Spleen (tissue), 13 donors: ENCODE data around the gene KIR2DL1. TPM values are rescaled to one million over a fixed set of nuclear protein-coding genes. Genes with fewer than 3 reads are reported as not detected.
"Not testable (repeated sequence)": the region's sequence is repeated elsewhere in the genome, so short reads cannot be mapped to it uniquely, and the experiment has no call there.

Experiments
- DNase-seq: peaks from one replicate; pipeline ENCODE4 v3.0.0-alpha.2; 2020
- H3K27ac ChIP-seq, 8 donors: fragments of 200-600 bp; sonication (generic) in 7 of 8; 1 replicate in 4 of 8; 2 replicates in 4 of 8; pipeline versions ENCODE4 v1.5.0 to v1.8.0; 2016 to 2021; ENCODE audit warnings: inconsistent platforms in 4 of 8, mild to moderate bottlenecking in 4 of 8, moderate library complexity in 1 of 8
- H3K27me3 ChIP-seq, 7 donors: fragments of 200-600 bp; sonication (generic) in 6 of 7; replicated peaks in 1 of 7; 1 replicate in 4 of 7; 2 replicates in 3 of 7; pipeline versions ENCODE4 v1.5.0 to v1.8.0; 2016 to 2021; ENCODE audit warnings: inconsistent platforms in 3 of 7, mild to moderate bottlenecking in 1 of 7
- H3K36me3 ChIP-seq, 6 donors: fragments of 200-600 bp; sonication (generic) in 5 of 6; 1 replicate in 4 of 6; 2 replicates in 2 of 6; pipeline versions ENCODE4 v1.5.0 to v1.8.0; 2016 to 2021; ENCODE audit warnings: inconsistent platforms in 2 of 6
- H3K4me1 ChIP-seq, 6 donors: fragments of 200-600 bp; sonication (generic) in 5 of 6; 1 replicate in 3 of 6; 2 replicates in 3 of 6; pipeline versions ENCODE4 v1.5.0 to v1.8.0; 2016 to 2021; ENCODE audit warnings: inconsistent platforms in 3 of 6
- H3K4me3 ChIP-seq, 8 donors: fragments of 200-600 bp; sonication (generic) in 7 of 8; 1 replicate in 4 of 8; 2 replicates in 4 of 8; pipeline versions ENCODE4 v1.5.0 to v1.8.0; 2016 to 2021; ENCODE audit warnings: inconsistent platforms in 4 of 8, mild to moderate bottlenecking in 4 of 8, moderate library complexity in 2 of 8
- H3K9me3 ChIP-seq, 8 donors: fragments of 200-600 bp; sonication (generic) in 7 of 8; 1 replicate in 4 of 8; 2 replicates in 4 of 8; pipeline versions ENCODE4 v1.5.0 to v1.8.0; 2016 to 2021; ENCODE audit warnings: inconsistent platforms in 4 of 8
- POLR2A ChIP-seq, 3 donors: fragments of 450-650 bp; IDR thresholded peaks; one replicate each; pipeline ENCODE4 v1.5.1; 2017; ENCODE audit warnings: antibody characterized with exemption in 3 of 3, mild to moderate bottlenecking in 1 of 3
- POLR2AphosphoS5 ChIP-seq, 3 donors: sonication (generic); formaldehyde crosslinking; IDR thresholded peaks; one replicate each; pipeline ENCODE4 v1.5.1; 2017; ENCODE audit warnings: antibody characterized with exemption in 3 of 3
- WGBS, 5 donors: extraction: QIAGEN DNeasy Blood & Tissue Kit in 3 of 5; methylation state at CpG; one replicate each; pipeline versions ENCODE4 v1.1.5 to v1.1.7; 2013 to 2018; 5-methylcytosine and 5-hydroxymethylcytosine counted together
- intact Hi-C: fragments of 100-400 bp; cut with DNase I; formaldehyde crosslinking; loops from one replicate; pipeline ENCODE4 v1.15.0; 2023; ENCODE audit warnings: low total_unique reads
- long read RNA-seq, 2 donors: transcript quantifications; one replicate each; lab custom pipeline, GENCODE V29; 2026
- polyA plus RNA-seq, 3 donors: library from polyadenylated mRNA; stranded (reverse); fragments of 200-250 nt; gene quantifications; one replicate each; pipeline ENCODE4 v1.2.1, GENCODE V29; 2013
- total RNA-seq, 7 donors: library from RNA; depleted of rRNA in 3 of 7; stranded (reverse); fragments of >200 nt in 3 of 7; fragmentation: NEBNext Ultra II Directional in 4 of 7; extraction: Animal tissue kit (Norgen Biotek cat#: 25700) in 4 of 7; gene quantifications; one replicate each; pipeline versions ENCODE4 v1.1.0 to v1.2.1, GENCODE V29; 2016 to 2021
- TF ChIP-seq, protein P1 (sequence below), 11 experiments: fragments of 200-600 bp in 7 of 11; fragments of 450-650 bp in 4 of 11; sonication (generic) in 4 of 11; IDR thresholded peaks in 8 of 11; conservative IDR thresholded peaks in 3 of 11; 1 replicate in 7 of 11; 2 replicates in 4 of 11; pipeline versions ENCODE4 v1.4.0 to v1.8.0; 2016 to 2021; ENCODE audit warnings: antibody characterized with exemption in 11 of 11, inconsistent platforms in 4 of 11, mild to moderate bottlenecking in 1 of 11
- donor health status: healthy with polysubstance abuse.
- donor health status: DM: no; HTN: no; CAD: no; lungs with moderate emphysema.
- donor health status: DM: no; HTN: no; CAD: no.
- donor health status: Bipolar disorder and iron deficiency.
- donor health status: healthy.
- donor health status: DM: no; HTN: no; CAD: no.
- donor health status: DM: yes; HTN: yes; CAD: no.

KIR2DL1 gene
- total RNA-seq (1 to 10 TPM in 3 of 7 donors, under 1 TPM in 3, not detected in 1; 0.51 to 6.6 (median 1.0) TPM), polyA plus RNA-seq (under 1 TPM; 0.13 to 0.29 (median 0.20) TPM)
- long read RNA-seq, donor 1 = 0 reads
- long read RNA-seq, donor 2 = 0 reads

DNA sequence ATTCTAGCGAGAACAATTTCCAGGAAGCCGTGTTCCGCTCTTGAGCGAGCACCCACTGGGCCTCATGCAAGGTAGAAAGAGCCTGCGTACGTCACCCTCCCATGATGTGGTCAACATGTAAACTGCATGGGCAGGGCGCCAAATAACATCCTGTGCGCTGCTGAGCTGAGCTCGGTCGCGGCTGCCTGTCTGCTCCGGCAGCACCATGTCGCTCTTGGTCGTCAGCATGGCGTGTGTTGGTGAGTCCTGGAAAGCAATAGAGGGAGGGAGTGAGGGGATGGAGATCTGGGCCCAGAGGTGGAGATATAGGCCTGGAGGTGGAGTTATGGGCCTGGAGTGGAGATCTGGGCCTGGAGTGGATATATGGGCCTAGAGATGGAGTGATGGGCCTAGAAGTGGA is at the start of gene KIR2DL1:
KIR2DL1 (plus strand) TSS at position 148 of the 400 bp plus-strand sequence; CDS start at position 206, 58 bp downstream.
- H3K4me1 ChIP-seq, intact Hi-C loops, H3K36me3 ChIP-seq, H3K27me3 ChIP-seq, H3K9me3 ChIP-seq, DNase-seq: not testable (repeated sequence)
- Histone ChIP-seq H3K4me3 (peak within 1 kb of the TSS in 1 of 8 donors; percentile 8), H3K27ac (peak within 1 kb of the TSS in 1 of 8 donors; percentile 6)
- WGBS, 5 donors = 91 to 94% (median 92%) methylated on average over 13 to 15 of the region's 15 CpGs

DNA sequence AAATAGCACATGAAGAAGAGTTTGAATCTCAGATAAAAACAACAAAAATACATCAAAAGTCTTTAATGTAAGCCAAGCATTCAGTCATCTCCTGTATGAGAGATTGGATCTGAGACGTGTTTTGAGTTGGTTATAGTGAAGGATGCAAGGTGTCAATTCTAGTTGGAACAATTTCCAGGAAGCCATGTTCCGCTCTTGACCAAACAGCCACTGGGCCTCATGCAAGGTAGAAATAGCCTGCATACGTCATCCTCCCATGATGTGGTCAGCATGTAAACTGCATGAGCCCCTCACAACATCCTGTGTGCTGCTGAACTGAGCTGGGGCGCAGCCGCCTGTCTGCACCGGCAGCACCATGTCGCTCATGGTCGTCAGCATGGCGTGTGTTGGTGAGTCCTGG is 45.5 kb upstream of the KIR2DL1 start, which contains the start of gene KIR3DL3:
KIR3DL3 (plus strand) TSS at position 301 of the 400 bp plus-strand sequence; CDS start at position 356, 55 bp downstream.
- TF ChIP-seq POLR2A (IDR thresholded peaks at IDR 0.05) (no peak), POLR2AphosphoS5 (IDR thresholded peaks at IDR 0.05) (no peak)
- TF ChIP-seq, protein P1, sequence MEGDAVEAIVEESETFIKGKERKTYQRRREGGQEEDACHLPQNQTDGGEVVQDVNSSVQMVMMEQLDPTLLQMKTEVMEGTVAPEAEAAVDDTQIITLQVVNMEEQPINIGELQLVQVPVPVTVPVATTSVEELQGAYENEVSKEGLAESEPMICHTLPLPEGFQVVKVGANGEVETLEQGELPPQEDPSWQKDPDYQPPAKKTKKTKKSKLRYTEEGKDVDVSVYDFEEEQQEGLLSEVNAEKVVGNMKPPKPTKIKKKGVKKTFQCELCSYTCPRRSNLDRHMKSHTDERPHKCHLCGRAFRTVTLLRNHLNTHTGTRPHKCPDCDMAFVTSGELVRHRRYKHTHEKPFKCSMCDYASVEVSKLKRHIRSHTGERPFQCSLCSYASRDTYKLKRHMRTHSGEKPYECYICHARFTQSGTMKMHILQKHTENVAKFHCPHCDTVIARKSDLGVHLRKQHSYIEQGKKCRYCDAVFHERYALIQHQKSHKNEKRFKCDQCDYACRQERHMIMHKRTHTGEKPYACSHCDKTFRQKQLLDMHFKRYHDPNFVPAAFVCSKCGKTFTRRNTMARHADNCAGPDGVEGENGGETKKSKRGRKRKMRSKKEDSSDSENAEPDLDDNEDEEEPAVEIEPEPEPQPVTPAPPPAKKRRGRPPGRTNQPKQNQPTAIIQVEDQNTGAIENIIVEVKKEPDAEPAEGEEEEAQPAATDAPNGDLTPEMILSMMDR (IDR thresholded peaks at IDR 0.05 in 8 of 11, conservative IDR thresholded peaks at IDR 0.05 in 3 of 11) = no peak
- Histone ChIP-seq H3K4me1 (no peaks in the 10 kb centered on the region), H3K27ac (no peak within 1 kb of the TSS), H3K27me3 (peaks cover 0 to 18% (median 0%) of the 10 kb centered on the region in 7 donors), H3K36me3 (no peaks in the 10 kb centered on the region), H3K4me3 (no peak within 1 kb of the TSS), H3K9me3 (peaks cover 5 to 47% (median 37%) of the 10 kb centered on the region in 8 donors)
- 83 to 92% (median 88%) methylated on average over 9 of the region's 9 CpGs for WGBS, 5 donors
- no peak for DNase-seq
- intact Hi-C loops = no loop called here

DNA sequence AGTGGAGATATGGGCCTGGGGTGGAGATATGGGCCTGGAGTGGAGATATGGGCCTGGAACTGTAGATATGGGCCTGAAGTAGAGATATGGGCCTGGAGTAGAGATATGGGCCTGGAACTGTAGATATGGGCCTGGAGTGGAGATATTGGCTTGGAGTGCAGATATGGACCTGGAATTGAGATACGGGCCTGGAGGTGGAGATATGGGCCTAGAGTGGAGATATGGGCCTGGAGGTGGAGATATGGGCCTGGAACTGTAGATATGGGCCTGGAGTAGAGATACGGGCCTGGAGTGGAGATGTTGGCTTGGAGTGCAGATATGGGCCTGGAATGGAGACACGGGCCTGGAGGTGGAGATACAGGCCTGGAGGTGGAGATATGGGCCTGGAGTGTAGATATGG is 44.9 kb upstream of the KIR2DL1 start:
- Histone ChIP-seq H3K4me3 (no peak overlapping the region), H3K27ac (no peak overlapping the region), H3K4me1 (no peaks in the 10 kb centered on the region), H3K27me3 (peaks cover 0 to 23% (median 0%) of the 10 kb centered on the region in 7 donors), H3K36me3 (no peaks in the 10 kb centered on the region), H3K9me3 (peaks cover 5 to 42% (median 31%) of the 10 kb centered on the region in 8 donors)
- TF ChIP-seq, protein P1 (IDR thresholded peaks at IDR 0.05 in 8 of 11, conservative IDR thresholded peaks at IDR 0.05 in 3 of 11) = no peak
- TF ChIP-seq POLR2A (IDR thresholded peaks at IDR 0.05) (no peak), POLR2AphosphoS5 (IDR thresholded peaks at IDR 0.05) (no peak)
- intact Hi-C loops = no loop called here
- no peak for DNase-seq
- 58 to 76% (median 70%) methylated on average over 3 of the region's 3 CpGs for WGBS, 5 donors

DNA sequence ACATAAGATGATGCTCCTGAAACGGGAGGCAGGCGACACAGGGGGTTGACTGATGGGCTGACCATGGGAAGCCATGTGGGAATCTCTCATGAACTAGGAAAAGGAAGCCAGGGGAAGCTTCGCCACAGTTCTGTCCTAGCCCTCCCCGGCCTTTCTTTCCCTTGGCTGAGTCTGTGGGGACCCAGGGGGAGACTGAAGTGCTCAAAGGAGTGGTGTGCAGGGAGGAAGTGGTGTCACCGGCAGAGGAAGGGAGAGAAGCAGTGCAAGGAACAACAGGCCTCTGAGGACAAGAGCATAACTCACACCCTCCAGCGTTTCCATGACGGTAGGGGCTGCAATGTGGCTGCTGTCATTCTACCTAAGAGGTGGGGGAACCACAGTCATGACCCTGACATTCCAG is 44.3 kb upstream of the KIR2DL1 start:
- H3K4me1 ChIP-seq = no peaks in the 10 kb centered on the region
- no peak overlapping the region for H3K27ac ChIP-seq
- H3K27me3 ChIP-seq = peaks cover 0 to 27% (median 0%) of the 10 kb centered on the region in 7 donors
- H3K36me3 ChIP-seq = no peaks in the 10 kb centered on the region
- H3K9me3 ChIP-seq = peaks cover 5 to 35% (median 25%) of the 10 kb centered on the region in 8 donors
- DNase-seq = no peak
- no peak for TF ChIP-seq POLR2AphosphoS5 (IDR thresholded peaks at IDR 0.05)
- intact Hi-C loops = no loop called here
- no peak overlapping the region for H3K4me3 ChIP-seq
- WGBS, 5 donors = 80 to 90% (median 81%) methylated on average over 7 of the region's 7 CpGs

DNA sequence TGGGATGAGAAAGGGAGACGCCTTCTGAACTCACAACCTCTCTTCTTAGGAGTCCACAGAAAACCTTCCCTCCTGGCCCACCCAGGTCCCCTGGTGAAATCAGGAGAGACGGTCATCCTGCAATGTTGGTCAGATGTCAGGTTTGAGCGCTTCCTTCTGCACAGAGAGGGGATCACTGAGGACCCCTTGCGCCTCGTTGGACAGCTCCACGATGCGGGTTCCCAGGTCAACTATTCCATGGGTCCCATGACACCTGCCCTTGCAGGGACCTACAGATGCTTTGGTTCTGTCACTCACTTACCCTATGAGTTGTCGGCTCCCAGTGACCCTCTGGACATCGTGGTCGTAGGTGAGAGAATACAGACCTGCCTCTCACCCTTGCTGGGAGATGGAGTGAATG is 42.0 kb upstream of the KIR2DL1 start:
- Histone ChIP-seq H3K36me3 (no peaks in the 10 kb centered on the region), H3K27me3 (peaks cover 0 to 44% (median 0%) of the 10 kb centered on the region in 7 donors), H3K4me1 (no peaks in the 10 kb centered on the region), H3K4me3 (no peak overlapping the region), H3K9me3 (peaks cover 0 to 13% (median 2%) of the 10 kb centered on the region in 8 donors), H3K27ac (no peak overlapping the region)
- 73 to 85% (median 78%) methylated on average over 8 to 10 of the region's 10 CpGs for WGBS, 5 donors
- TF ChIP-seq POLR2AphosphoS5 (IDR thresholded peaks at IDR 0.05) (no peak), POLR2A (IDR thresholded peaks at IDR 0.05) (no peak)
- TF ChIP-seq, protein P1 (IDR thresholded peaks at IDR 0.05 in 8 of 11, conservative IDR thresholded peaks at IDR 0.05 in 3 of 11) = no peak
- intact Hi-C loops = no loop called here
- DNase-seq = no peak
